ENCODE data around the gene NOXRED1.

The NOXRED1 gene

GRCh38 chr14:77377502-77377844, 45.9 kb downstream of the NOXRED1 start:
- Histone ChIP-seq H2BK15ac (replicated peaks; ENCODE audit: low read depth) (no peak overlapping the region), H4K5ac (ENCODE audit: low read length) (no peak overlapping the region), H3K79me2 (ENCODE audit: control insufficient read depth, insufficient read depth, low read length) (no peaks in the 10 kb centered on the region), H3K4me3 (ENCODE audit: low read length) (peak overlapping the region; percentile 90), H3K79me1 (ENCODE audit: low read length) (no peaks in the 10 kb centered on the region), H3K9ac (ENCODE audit: low read length) (peak overlapping the region; percentile 58), H4K8ac (ENCODE audit: low read depth, low read length) (no peak overlapping the region), H3K18ac (ENCODE audit: low read length) (no peak overlapping the region), H3K4ac (ENCODE audit: low read depth, low read length) (no peak overlapping the region), H3K27me3 (ENCODE audit: insufficient read depth, low read length, poor library complexity) (no peaks in the 10 kb centered on the region), H3K4me2 (ENCODE audit: low read length) (peak overlapping the region; percentile 98), H3K36me3 (ENCODE audit: control insufficient read depth, insufficient read depth, low read length) (no peaks in the 10 kb centered on the region), H2AK5ac (ENCODE audit: low read length) (no peak overlapping the region), H3K4me1 (ENCODE audit: control insufficient read depth, low read depth, low read length) (peaks cover 5% of the 10 kb centered on the region), H2BK120ac (ENCODE audit: low read depth, low read length) (no peak overlapping the region), H3K23ac (ENCODE audit: low read length) (no peak overlapping the region), H3K56ac (ENCODE audit: low read length) (peak overlapping the region; percentile 98), H3K27ac (ENCODE audit: low read depth, low read length) (no peak overlapping the region), H2BK5ac (ENCODE audit: low read length) (no peak overlapping the region)
- no CpG with 5 or more reads among the region's 10 CpGs for WGBS (ENCODE audit: extremely low coverage, insufficient coverage, low lambda C conversion rate)
- DNase-seq: no peak

GRCh38 chr14:77376771-77377501, 46.4 kb downstream of the NOXRED1 start, which contains the start of the genes SAMD15 and TMED8:
TSS of gene SAMD15 (plus strand) at chr14:77377379. CDS start at chr14:77377419, 40 bp downstream.
TSS of gene TMED8 (minus strand) at chr14:77377094. CDS start at chr14:77377053, 41 bp downstream.
- H3K4me1 ChIP-seq (ENCODE audit: control insufficient read depth, low read depth, low read length): peaks cover 5% of the 10 kb centered on the region
- H3K27ac ChIP-seq (ENCODE audit: low read depth, low read length): peak within 1 kb of the TSS; percentile 86
- no peak within 1 kb of the TSS for H4K5ac ChIP-seq (ENCODE audit: low read length)
- no peaks in the 10 kb centered on the region for H3K27me3 ChIP-seq (ENCODE audit: insufficient read depth, low read length, poor library complexity)
- no peaks in the 10 kb centered on the region for H3K79me1 ChIP-seq (ENCODE audit: low read length)
- H2BK15ac ChIP-seq (replicated peaks; ENCODE audit: low read depth): no peak within 1 kb of the TSS
- no peak within 1 kb of the TSS for H2AK5ac ChIP-seq (ENCODE audit: low read length)
- H3K4ac ChIP-seq (ENCODE audit: low read depth, low read length): no peak within 1 kb of the TSS
- H4K8ac ChIP-seq (ENCODE audit: low read depth, low read length): peak within 1 kb of the TSS; percentile 16
- H3K23ac ChIP-seq (ENCODE audit: low read length): no peak within 1 kb of the TSS
- WGBS (ENCODE audit: extremely low coverage, insufficient coverage, low lambda C conversion rate): no CpG with 5 or more reads among the region's 69 CpGs
- peak within 1 kb of the TSS; percentile 88 for H3K18ac ChIP-seq (ENCODE audit: low read length)
- H3K79me2 ChIP-seq (ENCODE audit: control insufficient read depth, insufficient read depth, low read length): no peaks in the 10 kb centered on the region
- H2BK5ac ChIP-seq (ENCODE audit: low read length): no peak within 1 kb of the TSS
- H3K56ac ChIP-seq (ENCODE audit: low read length): peak within 1 kb of the TSS; percentile 98
- H3K4me2 ChIP-seq (ENCODE audit: low read length): peak within 1 kb of the TSS; percentile 98
- DNase-seq: peak; percentile 92
- peak within 1 kb of the TSS; percentile 93 for H3K9ac ChIP-seq (ENCODE audit: low read length)
- peak within 1 kb of the TSS; percentile 90 for H3K4me3 ChIP-seq (ENCODE audit: low read length)
- no peak within 1 kb of the TSS for H2BK120ac ChIP-seq (ENCODE audit: low read depth, low read length)
- no peaks in the 10 kb centered on the region for H3K36me3 ChIP-seq (ENCODE audit: control insufficient read depth, insufficient read depth, low read length)

- H2BK5ac ChIP-seq (ENCODE audit: low read length): no peak overlapping the region
- no peak overlapping the region for H3K23ac ChIP-seq (ENCODE audit: low read length)
- H3K56ac ChIP-seq (ENCODE audit: low read length): peak overlapping the region; percentile 98
- H3K18ac ChIP-seq (ENCODE audit: low read length): peak overlapping the region; percentile 88
- H4K5ac ChIP-seq (ENCODE audit: low read length): no peak overlapping the region
- peak overlapping the region; percentile 93 for H3K9ac ChIP-seq (ENCODE audit: low read length)
- no peak overlapping the region for H3K27ac ChIP-seq (ENCODE audit: low read depth, low read length)
- H2AK5ac ChIP-seq (ENCODE audit: low read length): no peak overlapping the region
- H3K4me1 ChIP-seq (ENCODE audit: control insufficient read depth, low read depth, low read length): peaks cover 5% of the 10 kb centered on the region
- H3K79me1 ChIP-seq (ENCODE audit: low read length): no peaks in the 10 kb centered on the region
- H2BK15ac ChIP-seq (replicated peaks; ENCODE audit: low read depth): no peak overlapping the region
- WGBS (ENCODE audit: extremely low coverage, insufficient coverage, low lambda C conversion rate): no CpG with 5 or more reads among the region's 24 CpGs
- H3K4ac ChIP-seq (ENCODE audit: low read depth, low read length): no peak overlapping the region
- H3K27me3 ChIP-seq (ENCODE audit: insufficient read depth, low read length, poor library complexity): no peaks in the 10 kb centered on the region
- H2BK120ac ChIP-seq (ENCODE audit: low read depth, low read length): no peak overlapping the region
- H4K8ac ChIP-seq (ENCODE audit: low read depth, low read length): peak overlapping the region; percentile 16
- H3K4me2 ChIP-seq (ENCODE audit: low read length): peak overlapping the region; percentile 27
- DNase-seq: peak; percentile 34
- no peaks in the 10 kb centered on the region for H3K36me3 ChIP-seq (ENCODE audit: control insufficient read depth, insufficient read depth, low read length)
- peak overlapping the region; percentile 90 for H3K4me3 ChIP-seq (ENCODE audit: low read length)
- no peaks in the 10 kb centered on the region for H3K79me2 ChIP-seq (ENCODE audit: control insufficient read depth, insufficient read depth, low read length)
Observed at GRCh38 chr14:77375973-77376770, 47.2 kb downstream of the NOXRED1 start.

GRCh38 chr14:77375164-77375950, 48.0 kb downstream of the NOXRED1 start:
- no peak overlapping the region for H3K23ac ChIP-seq (ENCODE audit: low read length)
- no peak overlapping the region for H3K9ac ChIP-seq (ENCODE audit: low read length)
- no peaks in the 10 kb centered on the region for H3K36me3 ChIP-seq (ENCODE audit: control insufficient read depth, insufficient read depth, low read length)
- no peaks in the 10 kb centered on the region for H3K79me1 ChIP-seq (ENCODE audit: low read length)
- no peak overlapping the region for H2AK5ac ChIP-seq (ENCODE audit: low read length)
- H4K8ac ChIP-seq (ENCODE audit: low read depth, low read length): no peak overlapping the region
- H3K18ac ChIP-seq (ENCODE audit: low read length): no peak overlapping the region
- DNase-seq: no peak
- H3K4me3 ChIP-seq (ENCODE audit: low read length): no peak overlapping the region
- no peak overlapping the region for H2BK15ac ChIP-seq (replicated peaks; ENCODE audit: low read depth)
- no peaks in the 10 kb centered on the region for H3K79me2 ChIP-seq (ENCODE audit: control insufficient read depth, insufficient read depth, low read length)
- H3K27me3 ChIP-seq (ENCODE audit: insufficient read depth, low read length, poor library complexity): no peaks in the 10 kb centered on the region
- no peak overlapping the region for H3K4ac ChIP-seq (ENCODE audit: low read depth, low read length)
- H2BK5ac ChIP-seq (ENCODE audit: low read length): no peak overlapping the region
- peaks cover 5% of the 10 kb centered on the region for H3K4me1 ChIP-seq (ENCODE audit: control insufficient read depth, low read depth, low read length)
- no CpG with 5 or more reads among the region's 9 CpGs for WGBS (ENCODE audit: extremely low coverage, insufficient coverage, low lambda C conversion rate)
- no peak overlapping the region for H2BK120ac ChIP-seq (ENCODE audit: low read depth, low read length)
- no peak overlapping the region for H3K4me2 ChIP-seq (ENCODE audit: low read length)
- H4K5ac ChIP-seq (ENCODE audit: low read length): no peak overlapping the region
- H3K56ac ChIP-seq (ENCODE audit: low read length): no peak overlapping the region
- no peak overlapping the region for H3K27ac ChIP-seq (ENCODE audit: low read depth, low read length)

GRCh38 chr14:77372304-77372841, 51.0 kb downstream of the NOXRED1 start:
- Histone ChIP-seq H2BK120ac (ENCODE audit: low read depth, low read length) (no peak overlapping the region), H3K18ac (ENCODE audit: low read length) (no peak overlapping the region), H3K36me3 (ENCODE audit: control insufficient read depth, insufficient read depth, low read length) (no peaks in the 10 kb centered on the region), H3K4ac (ENCODE audit: low read depth, low read length) (no peak overlapping the region), H2BK15ac (replicated peaks; ENCODE audit: low read depth) (no peak overlapping the region), H3K56ac (ENCODE audit: low read length) (no peak overlapping the region), H2BK5ac (ENCODE audit: low read length) (no peak overlapping the region), H3K79me2 (ENCODE audit: control insufficient read depth, insufficient read depth, low read length) (no peaks in the 10 kb centered on the region), H3K79me1 (ENCODE audit: low read length) (no peaks in the 10 kb centered on the region), H3K4me2 (ENCODE audit: low read length) (no peak overlapping the region), H2AK5ac (ENCODE audit: low read length) (no peak overlapping the region), H4K8ac (ENCODE audit: low read depth, low read length) (no peak overlapping the region), H3K4me3 (ENCODE audit: low read length) (no peak overlapping the region), H3K27me3 (ENCODE audit: insufficient read depth, low read length, poor library complexity) (no peaks in the 10 kb centered on the region), H4K5ac (ENCODE audit: low read length) (no peak overlapping the region), H3K23ac (ENCODE audit: low read length) (no peak overlapping the region), H3K4me1 (ENCODE audit: control insufficient read depth, low read depth, low read length) (peaks cover 3% of the 10 kb centered on the region), H3K27ac (ENCODE audit: low read depth, low read length) (no peak overlapping the region), H3K9ac (ENCODE audit: low read length) (no peak overlapping the region)
- no peak for DNase-seq
- no CpG with 5 or more reads among the region's 4 CpGs for WGBS (ENCODE audit: extremely low coverage, insufficient coverage, low lambda C conversion rate)

All from mesendoderm (in vitro differentiated cells).